Measurements from ENCODE around the gene AGBL1. TPM values are rescaled to one million over a fixed set of nuclear protein-coding genes. Genes with fewer than 3 reads are reported as not detected.

Gene AGBL1
- total RNA-seq, 1 donor, result not detected

GRCh38 chr15:86916671-86917360 lies 837.1 kb downstream of the AGBL1 start:
- no peak for DNase-seq (ENCODE audit: low read depth)
- no peak overlapping the region for H3K4me3 ChIP-seq (ENCODE audit: low read depth, low read length)
- TF ChIP-seq, protein P1, sequence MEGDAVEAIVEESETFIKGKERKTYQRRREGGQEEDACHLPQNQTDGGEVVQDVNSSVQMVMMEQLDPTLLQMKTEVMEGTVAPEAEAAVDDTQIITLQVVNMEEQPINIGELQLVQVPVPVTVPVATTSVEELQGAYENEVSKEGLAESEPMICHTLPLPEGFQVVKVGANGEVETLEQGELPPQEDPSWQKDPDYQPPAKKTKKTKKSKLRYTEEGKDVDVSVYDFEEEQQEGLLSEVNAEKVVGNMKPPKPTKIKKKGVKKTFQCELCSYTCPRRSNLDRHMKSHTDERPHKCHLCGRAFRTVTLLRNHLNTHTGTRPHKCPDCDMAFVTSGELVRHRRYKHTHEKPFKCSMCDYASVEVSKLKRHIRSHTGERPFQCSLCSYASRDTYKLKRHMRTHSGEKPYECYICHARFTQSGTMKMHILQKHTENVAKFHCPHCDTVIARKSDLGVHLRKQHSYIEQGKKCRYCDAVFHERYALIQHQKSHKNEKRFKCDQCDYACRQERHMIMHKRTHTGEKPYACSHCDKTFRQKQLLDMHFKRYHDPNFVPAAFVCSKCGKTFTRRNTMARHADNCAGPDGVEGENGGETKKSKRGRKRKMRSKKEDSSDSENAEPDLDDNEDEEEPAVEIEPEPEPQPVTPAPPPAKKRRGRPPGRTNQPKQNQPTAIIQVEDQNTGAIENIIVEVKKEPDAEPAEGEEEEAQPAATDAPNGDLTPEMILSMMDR (IDR thresholded peaks at IDR 0.05; ENCODE audit: insufficient read depth, low read length), result no peak

GRCh38 chr15:86917361-86917671 lies 837.6 kb downstream of the AGBL1 start:
- no peak overlapping the region for H3K4me3 ChIP-seq (ENCODE audit: low read depth, low read length)
- TF ChIP-seq, protein P1 (IDR thresholded peaks at IDR 0.05; ENCODE audit: insufficient read depth, low read length), result no peak
- no peak for DNase-seq (ENCODE audit: low read depth)

GRCh38 chr15:86919581-86919980 lies 839.9 kb downstream of the AGBL1 start:
- TF ChIP-seq, protein P1 (IDR thresholded peaks at IDR 0.05; ENCODE audit: insufficient read depth, low read length), result no peak
- DNase-seq (ENCODE audit: low read depth), result no peak
- H3K4me3 ChIP-seq (ENCODE audit: low read depth, low read length), result no peak overlapping the region

GRCh38 chr15:86929461-86929860 lies 849.8 kb downstream of the AGBL1 start:
- DNase-seq (ENCODE audit: low read depth), result no peak
- TF ChIP-seq, protein P1 (IDR thresholded peaks at IDR 0.05; ENCODE audit: insufficient read depth, low read length), result no peak
- H3K4me3 ChIP-seq (ENCODE audit: low read depth, low read length), result no peak overlapping the region

DNA sequence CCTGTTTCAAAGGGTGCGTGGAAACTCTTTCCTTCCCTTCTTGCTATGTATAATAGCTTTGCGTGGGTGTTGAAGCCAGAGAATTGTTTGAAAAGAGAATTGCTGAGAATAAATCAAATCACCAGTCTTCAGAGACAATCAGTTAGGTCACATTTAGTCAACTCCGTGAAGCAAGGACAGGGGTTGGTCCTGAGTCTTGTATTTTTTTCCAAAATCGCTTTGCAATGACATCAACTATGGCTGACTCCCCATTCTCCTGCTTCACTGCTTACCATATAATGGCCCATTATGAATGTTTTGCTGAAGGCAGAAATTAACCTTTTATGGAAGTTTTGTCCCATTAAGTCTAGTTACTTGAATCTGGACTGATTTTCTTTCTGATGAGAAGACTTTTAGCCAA lies 852.8 kb downstream of the AGBL1 start:
- H3K4me3 ChIP-seq (ENCODE audit: low read depth, low read length), result no peak overlapping the region
- DNase-seq (ENCODE audit: low read depth), result no peak
- TF ChIP-seq, protein P1 (IDR thresholded peaks at IDR 0.05; ENCODE audit: insufficient read depth, low read length), result no peak

DNA sequence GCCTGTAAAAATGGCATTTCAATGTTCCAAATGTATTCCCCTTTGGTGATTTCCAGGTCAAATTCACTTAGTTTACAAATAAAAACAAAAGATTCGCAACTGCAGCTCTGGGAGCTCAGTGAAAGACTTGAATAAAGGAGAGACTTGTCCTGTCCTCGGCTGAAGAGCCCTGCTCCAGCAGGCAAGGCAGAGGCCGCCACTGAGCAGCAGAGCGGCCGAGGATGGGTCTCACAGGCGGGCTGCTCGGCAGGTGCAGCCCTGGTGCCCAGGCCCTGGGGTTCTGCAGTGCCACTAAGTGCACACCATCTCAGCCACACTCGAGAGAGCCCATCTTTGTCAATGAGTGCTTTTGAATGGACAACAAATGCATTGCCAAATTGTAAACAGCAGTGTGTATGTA lies 856.2 kb downstream of the AGBL1 start:
- DNase-seq (ENCODE audit: low read depth), result no peak
- no peak overlapping the region for H3K4me3 ChIP-seq (ENCODE audit: low read depth, low read length)
- TF ChIP-seq, protein P1 (IDR thresholded peaks at IDR 0.05; ENCODE audit: insufficient read depth, low read length), result no peak

DNA sequence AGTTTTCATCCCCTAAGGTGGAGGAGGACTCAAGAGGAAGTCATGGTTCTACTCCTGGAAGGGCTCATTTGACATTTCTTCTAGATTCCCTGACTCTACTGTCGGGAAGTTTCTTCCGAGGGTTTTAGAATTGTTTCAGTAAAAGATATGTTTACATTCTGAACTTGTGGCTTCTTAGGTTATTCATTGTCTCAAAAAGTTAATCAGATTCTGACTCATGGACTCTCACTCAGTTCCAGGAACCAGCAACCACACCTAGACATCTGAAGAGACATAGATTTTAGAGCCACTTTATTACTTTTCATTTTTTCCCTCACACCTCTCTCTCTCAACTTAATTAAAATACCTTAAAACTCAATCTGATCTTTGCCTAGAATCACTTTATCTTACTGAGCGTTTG lies 862.6 kb downstream of the AGBL1 start:
- peak; percentile 40 for DNase-seq (ENCODE audit: low read depth)
- TF ChIP-seq, protein P1 (IDR thresholded peaks at IDR 0.05; ENCODE audit: insufficient read depth, low read length), result no peak
- H3K4me3 ChIP-seq (ENCODE audit: low read depth, low read length), result no peak overlapping the region

All from fibroblast of the aortic adventitia (primary cell).